Measurements from ENCODE around the gene SEMA3A. TPM values are rescaled to one million over a fixed set of nuclear protein-coding genes. Genes with fewer than 3 reads are reported as not detected.

Gene SEMA3A
- total RNA-seq, 3 donors from 2014 or later, result 2.9 to 23.2 (median 5.2) TPM

- Histone ChIP-seq H3K4me1 (no peaks in the 10 kb centered on the region), H3K27ac (no peak overlapping the region), H3K27me3 (no peaks in the 10 kb centered on the region), H3K9me3 (peaks cover 0 to 7% of the 10 kb centered on the region in 2 donors), H3K36me3 (no peaks in the 10 kb centered on the region), H3K4me3 (no peak overlapping the region)
- no peak for DNase-seq (ENCODE audit: low spot score in 2 of 2)
- TF ChIP-seq POLR2AphosphoS5 (IDR thresholded peaks at IDR 0.05), result no peak
- no peak for TF ChIP-seq POLR2A (IDR thresholded peaks at IDR 0.05)
- TF ChIP-seq, protein P1, sequence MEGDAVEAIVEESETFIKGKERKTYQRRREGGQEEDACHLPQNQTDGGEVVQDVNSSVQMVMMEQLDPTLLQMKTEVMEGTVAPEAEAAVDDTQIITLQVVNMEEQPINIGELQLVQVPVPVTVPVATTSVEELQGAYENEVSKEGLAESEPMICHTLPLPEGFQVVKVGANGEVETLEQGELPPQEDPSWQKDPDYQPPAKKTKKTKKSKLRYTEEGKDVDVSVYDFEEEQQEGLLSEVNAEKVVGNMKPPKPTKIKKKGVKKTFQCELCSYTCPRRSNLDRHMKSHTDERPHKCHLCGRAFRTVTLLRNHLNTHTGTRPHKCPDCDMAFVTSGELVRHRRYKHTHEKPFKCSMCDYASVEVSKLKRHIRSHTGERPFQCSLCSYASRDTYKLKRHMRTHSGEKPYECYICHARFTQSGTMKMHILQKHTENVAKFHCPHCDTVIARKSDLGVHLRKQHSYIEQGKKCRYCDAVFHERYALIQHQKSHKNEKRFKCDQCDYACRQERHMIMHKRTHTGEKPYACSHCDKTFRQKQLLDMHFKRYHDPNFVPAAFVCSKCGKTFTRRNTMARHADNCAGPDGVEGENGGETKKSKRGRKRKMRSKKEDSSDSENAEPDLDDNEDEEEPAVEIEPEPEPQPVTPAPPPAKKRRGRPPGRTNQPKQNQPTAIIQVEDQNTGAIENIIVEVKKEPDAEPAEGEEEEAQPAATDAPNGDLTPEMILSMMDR (IDR thresholded peaks at IDR 0.05), result no peak
- intact Hi-C loops (cut with DNase I; ENCODE audit: low total_unique reads), result no loop called here
These were observed 17.9 kb downstream of the SEMA3A start for GRCh38 chr7:84176716-84177115.

- Histone ChIP-seq H3K4me1 (no peaks in the 10 kb centered on the region), H3K27ac (no peak overlapping the region), H3K4me3 (no peak overlapping the region), H3K9me3 (peaks cover 0 to 7% of the 10 kb centered on the region in 2 donors), H3K27me3 (no peaks in the 10 kb centered on the region), H3K36me3 (no peaks in the 10 kb centered on the region)
- TF ChIP-seq, protein P1 (IDR thresholded peaks at IDR 0.05), result no peak
- TF ChIP-seq POLR2AphosphoS5 (IDR thresholded peaks at IDR 0.05) (no peak), POLR2A (IDR thresholded peaks at IDR 0.05) (no peak)
- intact Hi-C loops (cut with DNase I; ENCODE audit: low total_unique reads), result no loop called here
- DNase-seq (ENCODE audit: low spot score in 2 of 2), result no peak
These were observed 19.1 kb downstream of the SEMA3A start for GRCh38 chr7:84175461-84175860.

DNA sequence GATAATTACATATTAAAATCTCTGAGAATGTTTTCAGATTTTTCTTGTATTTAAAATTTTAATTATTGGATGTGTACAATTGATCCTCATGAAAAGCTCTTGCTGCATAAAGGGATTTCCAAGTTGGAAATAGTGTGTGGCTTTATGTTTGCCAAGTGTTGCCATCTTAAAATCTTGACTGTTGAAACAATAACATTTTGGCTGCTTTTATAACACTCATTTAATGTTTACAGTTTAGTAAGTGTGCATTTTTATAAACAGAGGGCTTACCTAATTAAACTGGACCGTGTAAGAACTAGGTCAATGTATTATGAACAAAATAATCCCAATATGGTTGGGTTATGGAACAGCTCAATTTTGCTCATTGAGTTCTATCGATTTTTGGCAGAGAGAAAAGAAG lies 23.9 kb downstream of the SEMA3A start:
- intact Hi-C loops (cut with DNase I; ENCODE audit: low total_unique reads), result no loop called here
- H3K9me3 ChIP-seq, result peaks cover 0 to 7% of the 10 kb centered on the region in 2 donors
- H3K27me3 ChIP-seq, result no peaks in the 10 kb centered on the region
- no peak for DNase-seq (ENCODE audit: low spot score in 2 of 2)
- no peaks in the 10 kb centered on the region for H3K36me3 ChIP-seq
- no peaks in the 10 kb centered on the region for H3K4me1 ChIP-seq
- TF ChIP-seq POLR2A (IDR thresholded peaks at IDR 0.05), result no peak
- no peak for TF ChIP-seq POLR2AphosphoS5 (IDR thresholded peaks at IDR 0.05)
- TF ChIP-seq, protein P1 (IDR thresholded peaks at IDR 0.05), result no peak
- no peak overlapping the region for H3K27ac ChIP-seq
- H3K4me3 ChIP-seq, result no peak overlapping the region

GRCh38 chr7:84162584-84162983 lies 32.0 kb downstream of the SEMA3A start:
- Histone ChIP-seq H3K36me3 (no peaks in the 10 kb centered on the region), H3K4me3 (no peak overlapping the region), H3K27ac (no peak overlapping the region), H3K9me3 (no peaks in the 10 kb centered on the region), H3K4me1 (no peaks in the 10 kb centered on the region), H3K27me3 (no peaks in the 10 kb centered on the region)
- no peak for TF ChIP-seq POLR2A (IDR thresholded peaks at IDR 0.05)
- TF ChIP-seq, protein P1 (IDR thresholded peaks at IDR 0.05), result no peak
- TF ChIP-seq POLR2AphosphoS5 (IDR thresholded peaks at IDR 0.05), result no peak
- intact Hi-C loops (cut with DNase I; ENCODE audit: low total_unique reads), result no loop called here
- DNase-seq (ENCODE audit: low spot score in 2 of 2), result no peak

- no peak overlapping the region for H3K4me3 ChIP-seq
- no peaks in the 10 kb centered on the region for H3K9me3 ChIP-seq
- H3K4me1 ChIP-seq, result no peaks in the 10 kb centered on the region
- H3K27me3 ChIP-seq, result no peaks in the 10 kb centered on the region
- intact Hi-C loops (cut with DNase I; ENCODE audit: low total_unique reads), result no loop called here
- DNase-seq (ENCODE audit: low spot score in 2 of 2), result no peak
- H3K27ac ChIP-seq, result no peak overlapping the region
- TF ChIP-seq, protein P1 (IDR thresholded peaks at IDR 0.05), result no peak
- TF ChIP-seq POLR2AphosphoS5 (IDR thresholded peaks at IDR 0.05) (no peak), POLR2A (IDR thresholded peaks at IDR 0.05) (no peak)
- H3K36me3 ChIP-seq, result no peaks in the 10 kb centered on the region
These were observed 32.5 kb downstream of the SEMA3A start for GRCh38 chr7:84162125-84162524.

Data from breast epithelium (tissue), 4 donors.